Measurements from ENCODE around the gene RNF115. TPM values are rescaled to one million over a fixed set of nuclear protein-coding genes. Genes with fewer than 3 reads are reported as not detected.
"Not testable (repeated sequence)": the region's sequence is repeated elsewhere in the genome, so short reads cannot be mapped to it uniquely, and the experiment has no call there.

The RNF115 gene
- total and polyA plus RNA-seq, 2 donors (not counting 3 experiments of a cell fraction or from before 2014, with no cell fraction given): 7.6 to 17.3 TPM

DNA sequence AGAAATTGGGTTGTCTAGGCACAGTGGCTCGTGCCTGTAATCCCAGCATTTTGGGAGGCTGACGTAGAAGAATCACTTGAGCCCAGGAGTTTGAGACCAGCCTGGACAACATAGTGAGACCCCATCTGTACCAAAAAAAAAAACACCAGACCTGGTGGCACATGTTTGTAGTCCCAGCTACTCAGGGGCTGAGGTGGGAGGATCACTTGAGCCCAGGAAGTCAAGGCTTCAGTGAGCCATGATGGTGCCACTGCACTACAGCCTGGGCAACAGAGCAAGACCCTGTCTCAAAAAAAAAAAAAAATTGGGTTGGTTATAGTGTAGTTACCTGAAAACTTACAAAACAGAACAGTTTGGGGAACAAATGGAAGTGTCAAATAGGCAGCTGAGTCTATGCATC lies 6.9 kb upstream of the RNF115 start:
- H3K9me1 ChIP-seq (replicated peaks; ENCODE audit: control insufficient read depth, extremely low read depth, insufficient read depth, low read length); H3K4me2 ChIP-seq (ENCODE audit: insufficient read depth, low read length); H3K27me3 ChIP-seq (ENCODE audit: control insufficient read depth in 2 of 2, insufficient read depth in 2 of 2, low read length in 2 of 2); DNase-seq (ENCODE audit: low read depth, low spot score); BruUV-seq (replicated peaks); H3K4me1 ChIP-seq (ENCODE audit: control insufficient read depth, extremely low read depth, insufficient read depth, low read length); FAIRE-seq; intact Hi-C loops (cut with micrococcal nuclease); H2AFZ ChIP-seq (ENCODE audit: low read depth, low read length); H3K9me3 ChIP-seq (replicated peaks; ENCODE audit: control insufficient read depth, insufficient read depth, low read length); H3K79me2 ChIP-seq (ENCODE audit: control insufficient read depth, insufficient read depth, low read length); POLR2A ChIA-PET; H3K9ac ChIP-seq (replicated peaks; ENCODE audit: extremely low read depth, insufficient read depth, low read length); H3K4me3 ChIP-seq (replicated peaks in 1 of 3; ENCODE audit: insufficient read depth in 1 of 3, low read depth in 1 of 3, low read length in 3 of 3); H4K20me1 ChIP-seq (replicated peaks; ENCODE audit: control insufficient read depth, extremely low read depth, insufficient read depth, low read length); dilution Hi-C loops (cut with MboI; ENCODE audit: extremely low pct_ligation_motif_present, low sequenced_read_pairs); H3K27ac ChIP-seq (ENCODE audit: insufficient read depth, low read depth, low read length): not testable (repeated sequence)
- CTCF ChIA-PET: interaction anchor here (2.0 kb wide), 1 partner anchor 14 kb away, joined by 8 read pairs; the partner anchor contains the start of gene NUDT17
- peaks cover 36 to 52% of the 10 kb centered on the region in 2 experiments for H3K36me3 ChIP-seq (ENCODE audit: control insufficient read depth in 2 of 2, extremely low read depth in 1 of 2, insufficient read depth in 2 of 2, low read length in 2 of 2)

DNA sequence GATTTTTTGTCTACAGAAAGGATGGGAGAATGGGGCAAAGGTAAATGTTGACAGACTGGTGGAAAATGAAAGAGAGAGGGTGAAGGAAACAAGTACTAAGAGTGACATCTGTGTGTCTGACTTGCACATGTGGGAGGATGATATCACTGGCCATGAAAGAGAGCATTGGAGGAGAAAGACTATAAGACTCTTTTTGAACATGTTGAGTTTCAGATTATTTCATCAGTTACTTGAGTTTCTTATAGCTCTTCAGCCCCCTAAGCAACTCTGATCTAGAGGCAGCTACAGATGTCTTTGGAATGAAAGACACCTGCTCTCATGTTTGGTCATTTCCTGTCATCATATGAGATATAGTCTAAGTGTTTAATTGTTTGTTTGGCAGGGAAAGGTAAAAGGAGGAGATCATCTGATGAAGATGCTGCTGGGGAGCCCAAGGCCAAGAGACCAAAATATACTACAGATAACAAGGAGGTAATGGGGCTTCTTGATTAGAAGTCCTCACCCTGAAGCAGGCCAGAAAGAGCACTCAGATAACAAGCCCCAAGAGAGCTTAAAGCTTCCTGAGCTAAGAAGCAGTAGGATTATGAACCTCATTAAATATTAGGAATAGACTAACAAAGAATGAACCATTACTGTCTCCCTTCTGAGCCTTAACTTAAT lies 4.6 kb upstream of the RNF115 start:
- no peak overlapping the region for H3K4me3 ChIP-seq (replicated peaks in 1 of 3; ENCODE audit: insufficient read depth in 1 of 3, low read depth in 1 of 3, low read length in 3 of 3)
- no peaks in the 10 kb centered on the region for H3K9me1 ChIP-seq (replicated peaks; ENCODE audit: control insufficient read depth, extremely low read depth, insufficient read depth, low read length)
- peaks cover 20% of the 10 kb centered on the region for H3K79me2 ChIP-seq (ENCODE audit: control insufficient read depth, insufficient read depth, low read length)
- ChIA-PET CTCF (interaction anchor here (0.7 to 6.2 kb wide), 6 partner anchors 10 to 107 kb away, joined by 3 to 69 read pairs (median 4); partner anchors contain the start of genes ITGA10, NUDT17 and PIAS3), POLR2A (no interaction called here)
- FAIRE-seq (no peak), DNase-seq (ENCODE audit: low read depth, low spot score) (no peak)
- TF ChIP-seq POLR2A (IDR thresholded peaks at IDR 0.05; ENCODE audit: low read depth, low read length): no peak
- no peak for TF ChIP-seq POLR2AphosphoS5 (IDR thresholded peaks at IDR 0.05; ENCODE audit: insufficient read depth, low read depth, low read length)
- TF ChIP-seq FOS (IDR thresholded peaks at IDR 0.05; ENCODE audit: borderline replicate concordance, insufficient read depth, low read length): no peak
- TF ChIP-seq GATA2 (IDR thresholded peaks at IDR 0.05; ENCODE audit: insufficient read depth, insufficient read length, low read depth, low read length): no peak
- no peak for TF ChIP-seq MYC (IDR thresholded peaks at IDR 0.05; ENCODE audit: low read depth, low read length)
- no peak for TF ChIP-seq EZH2 (IDR thresholded peaks at IDR 0.05; ENCODE audit: borderline replicate concordance, low read depth, low read length, severe bottlenecking)
- H3K4me1 ChIP-seq (ENCODE audit: control insufficient read depth, extremely low read depth, insufficient read depth, low read length): peaks cover 13% of the 10 kb centered on the region
- intact Hi-C loops (cut with micrococcal nuclease): loop anchor here (10.0 kb wide), 1 partner anchor 74 kb away; no protein-coding TSS in a partner anchor
- BruUV-seq (replicated peaks): no TSS peak
- no peaks in the 10 kb centered on the region for H3K9me3 ChIP-seq (replicated peaks; ENCODE audit: control insufficient read depth, insufficient read depth, low read length)
- H4K20me1 ChIP-seq (replicated peaks; ENCODE audit: control insufficient read depth, extremely low read depth, insufficient read depth, low read length): no peaks in the 10 kb centered on the region
- H3K27ac ChIP-seq (ENCODE audit: insufficient read depth, low read depth, low read length): no peak overlapping the region
- H3K9ac ChIP-seq (replicated peaks; ENCODE audit: extremely low read depth, insufficient read depth, low read length): no peak overlapping the region
- H2AFZ ChIP-seq (ENCODE audit: low read depth, low read length): no peak overlapping the region
- no peak overlapping the region for H3K4me2 ChIP-seq (ENCODE audit: insufficient read depth, low read length)
- dilution Hi-C loops (cut with MboI; ENCODE audit: extremely low pct_ligation_motif_present, low sequenced_read_pairs): no loop called here
- H3K27me3 ChIP-seq (ENCODE audit: control insufficient read depth in 2 of 2, insufficient read depth in 2 of 2, low read length in 2 of 2): no peaks in the 10 kb centered on the region
- peaks cover 31 to 50% of the 10 kb centered on the region in 2 experiments for H3K36me3 ChIP-seq (ENCODE audit: control insufficient read depth in 2 of 2, extremely low read depth in 1 of 2, insufficient read depth in 2 of 2, low read length in 2 of 2)
